ENCODE measurements around the gene KIF16B. TPM values are rescaled to one million over a fixed set of nuclear protein-coding genes. Genes with fewer than 3 reads are reported as not detected.
"Not testable (repeated sequence)": the region's sequence is repeated elsewhere in the genome, so short reads cannot be mapped to it uniquely, and the experiment has no call there.

The KIF16B gene
- total RNA-seq, 2 experiments from 2014 or later, result 3.2 to 3.4 TPM

DNA sequence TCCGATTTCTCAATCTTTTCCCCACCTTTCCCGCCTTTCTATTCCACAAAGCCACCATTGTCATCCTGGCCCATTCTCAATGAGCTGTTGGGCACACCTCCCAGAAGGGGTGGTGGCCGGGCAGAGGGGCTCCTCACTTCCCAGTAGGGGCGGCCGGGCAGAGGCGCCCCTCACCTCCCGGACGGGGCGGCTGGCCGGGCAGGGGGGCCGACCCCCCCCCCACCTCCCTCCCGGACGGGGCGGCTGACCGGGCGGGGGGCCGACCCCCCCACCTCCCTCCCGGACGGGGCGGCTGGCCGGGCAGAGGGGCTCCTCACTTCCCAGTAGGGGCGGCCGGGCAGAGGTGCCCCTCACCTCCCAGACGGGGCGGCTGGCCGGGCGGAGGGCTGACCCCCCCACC lies 346.3 kb downstream of the KIF16B start:
- POLR2A ChIA-PET; H3K27me3 Mint-ChIP-seq (ENCODE audit: low read depth); ATAC-seq; H3K27ac Mint-ChIP-seq; CTCF ChIA-PET; H3K4me3 Mint-ChIP-seq; H3K36me3 Mint-ChIP-seq (ENCODE audit: low read depth); H3K4me1 Mint-ChIP-seq (ENCODE audit: low read depth); H3K9me3 Mint-ChIP-seq (ENCODE audit: insufficient read depth); DNase-seq: not testable (repeated sequence)

DNA sequence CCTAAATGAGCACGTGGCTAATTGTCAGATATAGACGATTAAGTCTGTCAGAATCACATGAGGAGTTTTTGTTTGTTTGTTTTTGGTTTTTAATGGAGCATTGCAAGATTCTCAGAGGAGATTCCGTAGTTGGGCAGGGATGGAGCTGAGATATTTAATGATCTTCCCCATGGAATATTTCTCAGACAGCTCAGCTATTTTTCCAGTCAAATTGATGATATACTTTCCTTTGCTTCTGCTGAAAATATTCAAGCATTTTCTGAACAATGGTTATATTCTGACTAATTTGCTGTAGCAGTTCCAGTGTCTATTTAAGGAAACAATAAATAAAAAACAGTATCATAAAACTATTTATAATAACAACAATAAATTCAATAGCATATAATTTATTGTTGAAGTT lies 348.4 kb downstream of the KIF16B start:
- Mint-ChIP-seq H3K4me1 (ENCODE audit: low read depth) (no peaks in the 10 kb centered on the region), H3K27me3 (ENCODE audit: low read depth) (no peaks in the 10 kb centered on the region), H3K36me3 (ENCODE audit: low read depth) (no peaks in the 10 kb centered on the region), H3K27ac (no peak overlapping the region), H3K9me3 (ENCODE audit: insufficient read depth) (peaks cover 5% of the 10 kb centered on the region), H3K4me3 (no peak overlapping the region)
- ChIA-PET POLR2A (no interaction called here), CTCF (no interaction called here)
- DNase-seq, result no peak
- ATAC-seq, result no peak

DNA sequence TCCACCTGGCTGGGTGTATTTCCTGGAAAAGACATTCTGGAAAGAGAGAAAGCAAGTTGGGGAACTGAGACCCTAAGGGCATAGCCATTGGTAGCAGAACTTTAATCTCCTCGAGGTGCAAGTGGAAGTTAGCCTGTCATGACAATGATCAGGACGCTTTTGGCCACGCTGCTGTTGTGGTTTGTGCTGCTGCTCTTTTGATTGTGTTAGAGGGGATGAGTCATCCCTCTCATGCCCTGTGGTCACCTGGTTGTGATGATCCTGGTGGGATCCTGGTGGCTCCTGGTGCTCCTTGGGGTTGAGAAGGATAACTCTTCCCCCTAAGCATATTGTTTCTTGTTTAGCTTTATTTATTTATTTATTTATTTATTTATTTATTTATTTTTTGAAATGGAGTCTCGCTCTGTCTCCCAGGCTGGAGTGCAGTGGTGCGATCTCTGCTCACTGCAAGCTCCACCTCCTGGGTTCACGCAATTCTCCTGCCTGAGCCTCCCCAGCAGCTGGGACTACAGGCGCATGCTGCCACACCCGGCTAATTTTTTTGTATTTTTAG lies 350.3 kb downstream of the KIF16B start:
- H3K27ac Mint-ChIP-seq, result no peak overlapping the region
- no peaks in the 10 kb centered on the region for H3K4me1 Mint-ChIP-seq (ENCODE audit: low read depth)
- POLR2A ChIA-PET, result no interaction called here
- H3K36me3 Mint-ChIP-seq (ENCODE audit: low read depth), result no peaks in the 10 kb centered on the region
- no peak overlapping the region for H3K4me3 Mint-ChIP-seq
- no peaks in the 10 kb centered on the region for H3K27me3 Mint-ChIP-seq (ENCODE audit: low read depth)
- peaks cover 5% of the 10 kb centered on the region for H3K9me3 Mint-ChIP-seq (ENCODE audit: insufficient read depth)
- DNase-seq (no peak), ATAC-seq (no peak)
- CTCF ChIA-PET, result no interaction called here

Other genes with a start within 250 kb of the KIF16B start
- 100 to 1,000 TPM in 1 of 2 experiments, 10 to 100 TPM in 1; 91.2 to 100 TPM for gene SNRPB2, start 156.6 kb upstream of the KIF16B start, total RNA-seq
- gene OTOR, start 174.9 kb upstream of the KIF16B start, total RNA-seq, result not detected

Data from activated CD8-positive, alpha-beta T cell treated with anti-CD3 and anti-CD28 coated beads, Interleukin-2, amount 10 ng/mL, durations not matched to agents 7 days and 5 days (primary cell).